GM10266 (cell line): Measurements from ENCODE around the gene DPP9.

Experiments used
- DNase-seq: peaks from one replicate; pipeline ENCODE4 v3.0.0; 2012; ENCODE audit errors: extremely low spot score
- CTCF ChIP-seq: IDR thresholded peaks from 2 replicates; pipeline ENCODE4 v1.5.1; 2012; ENCODE audit warnings: mild to moderate bottlenecking, low read depth; ENCODE audit not compliant: control insufficient read depth, insufficient read depth; ENCODE audit errors: missing control alignments

Gene DPP9

GRCh38 chr19:4737955-4738600 is 14.4 kb upstream of the DPP9 start:
- no peak for TF ChIP-seq CTCF
- no peak for DNase-seq

- no peak for TF ChIP-seq CTCF
- no peak for DNase-seq
Measured at GRCh38 chr19:4733755-4734345, 10.2 kb upstream of the DPP9 start.

GRCh38 chr19:4732680-4733114 is 9.1 kb upstream of the DPP9 start:
- TF ChIP-seq CTCF, result peak; percentile 61
- peak; percentile 75 for DNase-seq

GRCh38 chr19:4730740-4731171 is 7.1 kb upstream of the DPP9 start:
- DNase-seq, result peak; percentile 29
- peak; percentile 55 for TF ChIP-seq CTCF

GRCh38 chr19:4728871-4729270 is 5.2 kb upstream of the DPP9 start:
- TF ChIP-seq CTCF, result no peak
- no peak for DNase-seq

- DNase-seq, result no peak
- no peak for TF ChIP-seq CTCF
Measured at GRCh38 chr19:4722671-4723594, 709 bp downstream of the DPP9 start.
